Fibroblast of peridontal ligament (primary cell): ENCODE data around the gene PPP1R14C.

Experiments
- DNase-seq: peaks from one replicate; pipeline ENCODE4 v3.0.0-alpha.2; 2010; ENCODE audit errors: extremely low read depth

Gene PPP1R14C

DNA sequence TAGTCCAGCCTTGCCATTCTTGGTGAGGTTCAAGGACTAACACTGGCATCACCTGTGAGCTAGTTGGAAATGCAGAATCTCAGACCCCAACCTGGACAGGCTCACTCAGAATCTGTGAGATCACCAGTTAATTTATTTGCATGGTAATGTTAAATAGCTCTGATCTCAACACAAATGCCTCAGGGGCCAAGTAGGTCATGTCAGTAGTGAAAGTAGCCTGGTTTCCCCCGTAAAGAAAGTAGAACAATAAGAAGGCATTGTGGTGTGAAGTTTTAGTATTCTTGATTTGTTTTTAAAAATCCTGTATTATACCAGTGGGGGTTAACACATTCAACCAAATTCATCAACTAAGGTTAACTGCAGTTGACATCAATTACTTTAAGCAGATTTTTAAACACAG is 105.5 kb downstream of the PPP1R14C start:
- DNase-seq, result no peak

DNA sequence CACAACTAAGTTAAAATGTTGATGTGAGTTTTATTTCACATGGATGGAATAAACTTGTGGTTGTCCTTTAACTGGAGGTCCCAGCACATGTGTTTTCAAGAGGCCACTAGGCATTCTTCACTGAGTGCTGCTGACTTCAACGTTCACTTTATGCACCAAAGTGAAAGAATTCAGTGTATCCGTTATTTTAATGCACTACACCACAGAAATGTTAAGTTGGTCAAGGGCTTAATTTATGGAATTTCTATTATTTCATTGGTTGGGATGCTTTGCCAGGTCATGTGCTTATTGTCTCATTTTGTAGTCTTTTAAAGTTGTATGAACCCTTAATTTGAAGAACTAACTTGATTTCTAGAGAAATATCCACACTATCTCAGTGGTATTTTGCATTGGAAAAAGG is 106.4 kb downstream of the PPP1R14C start:
- DNase-seq, result peak; percentile 48

DNA sequence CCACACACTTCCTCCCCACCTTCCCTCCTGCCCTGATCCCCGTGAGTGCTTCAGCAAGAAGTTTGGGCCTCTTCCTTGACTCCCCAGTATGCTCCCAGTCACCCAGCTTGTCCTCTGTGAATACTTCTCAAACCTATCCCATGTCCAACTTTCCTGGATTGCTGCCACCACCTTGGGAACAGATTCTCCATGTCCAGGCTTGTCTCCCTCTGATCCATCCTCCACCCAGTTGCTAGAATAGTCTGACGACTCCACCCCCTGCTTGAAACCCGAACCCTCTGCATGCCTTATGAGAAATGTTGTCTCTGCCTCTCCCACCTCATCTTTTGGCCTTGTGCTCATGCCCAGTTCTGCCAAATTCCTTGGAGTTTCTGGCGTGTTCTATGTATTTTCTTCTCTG is 108.0 kb downstream of the PPP1R14C start:
- peak; percentile 60 for DNase-seq

DNA sequence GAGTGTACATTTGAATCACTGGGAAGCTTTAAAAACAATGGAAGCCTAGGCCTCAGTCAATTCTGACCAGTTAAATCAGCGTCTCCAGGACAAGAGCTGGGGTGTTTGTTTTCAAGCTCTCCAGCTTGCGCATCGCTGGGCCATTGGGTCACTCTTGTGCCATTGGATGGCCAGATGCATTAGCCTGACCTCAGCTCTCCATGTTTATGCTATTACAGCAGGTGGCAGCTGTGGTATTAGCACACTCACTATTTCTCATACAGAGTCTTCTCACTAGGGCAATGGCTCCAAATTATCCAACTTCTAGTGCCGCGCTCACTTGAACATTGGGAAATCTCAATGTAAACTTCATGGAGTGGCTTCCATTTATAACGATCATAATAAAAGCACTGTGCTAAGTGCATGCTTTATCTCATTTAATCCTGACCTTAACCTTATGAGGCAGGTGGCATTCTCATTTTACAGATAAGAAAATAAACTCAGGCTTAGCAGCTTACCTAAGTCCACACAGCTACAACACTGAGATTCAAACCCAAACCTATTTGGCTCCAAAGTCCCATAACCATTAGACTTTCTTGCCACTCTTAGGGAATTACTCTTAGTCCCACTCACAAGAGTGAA is 108.8 kb downstream of the PPP1R14C start:
- no peak for DNase-seq

DNA sequence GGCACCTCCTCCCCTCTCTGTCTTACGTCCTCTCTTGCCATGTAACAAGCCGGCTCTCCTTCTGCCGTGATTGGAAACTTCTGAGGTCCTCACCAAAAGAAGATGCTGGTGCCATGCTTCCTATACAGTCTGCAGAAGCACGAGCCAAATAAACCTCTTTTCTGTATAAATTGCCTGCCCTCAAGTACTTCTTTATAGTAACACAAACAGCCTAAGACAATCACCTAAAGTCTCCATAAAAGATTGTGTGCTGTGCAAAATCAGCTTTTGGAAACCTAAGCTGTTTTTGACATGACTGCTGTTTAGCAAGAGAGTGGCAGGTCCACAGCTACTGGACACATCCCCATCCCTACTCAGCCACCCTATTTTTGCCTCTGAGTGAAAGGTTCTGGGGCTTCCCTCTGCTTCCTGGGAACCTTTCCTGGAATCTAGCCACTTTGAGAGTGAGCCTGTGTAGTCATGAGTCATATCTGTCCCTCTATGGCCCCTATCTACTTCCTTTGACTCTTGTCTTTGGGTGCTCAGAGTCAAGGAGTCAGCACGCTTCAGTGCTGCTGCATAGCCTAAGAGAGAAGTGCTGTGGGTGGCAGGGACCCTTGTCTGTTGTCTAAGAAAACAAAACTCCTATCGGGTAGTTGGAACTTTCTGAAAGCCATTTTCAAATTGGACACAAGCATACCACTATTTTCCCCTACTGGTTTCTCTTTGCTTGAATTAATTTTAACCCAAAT is 110.0 kb downstream of the PPP1R14C start:
- no peak for DNase-seq

DNA sequence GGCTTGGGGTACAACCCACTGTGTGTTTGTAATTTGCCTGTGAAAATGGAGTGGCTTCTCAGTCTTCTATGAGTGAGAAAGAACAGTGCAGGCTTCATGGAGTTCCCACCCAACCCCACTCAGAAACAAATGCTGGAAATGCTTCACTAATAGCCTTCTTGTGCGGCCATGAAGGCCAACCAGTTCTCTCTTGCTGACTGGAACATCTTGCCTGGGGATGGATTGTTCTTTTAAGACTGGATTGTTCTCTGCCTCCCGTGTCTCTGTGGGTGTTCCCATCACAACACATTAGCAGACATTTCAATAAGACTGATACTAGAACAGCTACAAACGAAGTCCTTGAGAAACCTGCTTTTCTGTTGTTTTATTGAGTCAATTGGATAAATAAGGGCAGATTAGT is 110.6 kb downstream of the PPP1R14C start:
- DNase-seq, result no peak

DNA sequence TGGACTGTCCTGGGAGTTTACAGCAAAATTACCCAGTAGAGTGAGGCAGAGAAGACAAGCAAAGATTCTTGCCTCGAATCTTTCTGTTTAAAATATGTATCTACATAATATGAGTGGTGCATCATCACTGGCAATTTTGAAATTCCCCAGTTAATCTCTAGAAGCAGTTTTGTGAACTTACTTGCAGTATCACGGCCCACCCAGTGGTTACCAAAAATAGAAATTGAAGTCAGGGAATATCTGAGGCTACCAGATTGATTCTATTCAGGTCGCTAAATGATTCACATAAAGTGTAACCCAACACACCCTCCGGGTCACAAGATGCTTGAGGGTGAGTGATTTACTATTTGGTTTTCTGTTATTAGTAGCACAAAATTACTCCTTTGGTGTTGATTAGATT is 111.9 kb downstream of the PPP1R14C start:
- no peak for DNase-seq

DNA sequence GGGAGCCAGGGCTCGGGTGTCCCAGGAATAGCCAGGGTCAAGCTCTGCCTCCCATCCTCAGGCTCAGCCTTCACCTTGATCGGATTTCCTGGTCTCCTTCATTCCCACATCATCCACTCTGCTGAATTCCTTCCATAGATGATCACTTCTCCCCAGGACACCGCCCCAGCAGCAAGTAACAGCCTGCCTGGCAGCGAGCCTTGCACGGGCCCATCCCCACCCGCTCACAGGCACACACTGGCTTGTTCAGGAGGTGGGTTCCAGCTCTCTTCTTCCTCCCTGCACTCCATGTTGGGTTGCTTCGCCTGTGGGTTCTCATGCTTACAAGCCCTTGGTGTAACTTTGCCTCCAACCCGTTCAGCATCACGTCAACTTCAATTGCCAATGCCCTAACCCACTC is 113.0 kb downstream of the PPP1R14C start:
- DNase-seq, result no peak

DNA sequence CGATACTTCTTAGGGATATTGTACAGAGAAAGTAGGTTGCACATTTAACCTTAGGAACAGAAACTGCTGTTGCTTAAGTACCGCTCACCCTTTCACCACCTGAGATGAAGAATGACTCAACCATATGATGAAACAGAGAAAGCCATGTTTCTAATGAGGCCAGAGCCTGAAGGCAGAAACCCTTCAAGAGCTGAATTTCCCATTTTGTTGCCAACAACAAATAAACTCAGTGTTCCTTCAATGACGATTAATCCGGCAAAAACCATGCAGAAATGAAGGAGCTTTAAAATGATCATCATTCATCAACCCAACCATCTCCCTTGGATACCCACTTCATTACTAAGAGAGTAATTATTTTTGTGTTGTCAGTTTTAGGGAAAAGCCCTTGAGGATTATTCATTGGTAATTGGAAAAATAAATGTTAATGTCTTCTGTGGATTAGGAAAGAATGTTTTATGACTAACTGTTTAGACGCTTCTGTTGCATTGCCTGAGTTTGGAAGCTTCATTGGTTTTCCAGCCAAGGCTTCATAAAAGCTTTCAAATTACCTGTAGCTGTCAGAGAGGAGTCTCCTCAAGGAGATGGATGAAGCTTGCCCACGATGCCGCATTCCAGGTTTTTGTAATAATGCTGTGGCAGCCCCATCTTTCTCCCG is 113.9 kb downstream of the PPP1R14C start:
- DNase-seq, result no peak

DNA sequence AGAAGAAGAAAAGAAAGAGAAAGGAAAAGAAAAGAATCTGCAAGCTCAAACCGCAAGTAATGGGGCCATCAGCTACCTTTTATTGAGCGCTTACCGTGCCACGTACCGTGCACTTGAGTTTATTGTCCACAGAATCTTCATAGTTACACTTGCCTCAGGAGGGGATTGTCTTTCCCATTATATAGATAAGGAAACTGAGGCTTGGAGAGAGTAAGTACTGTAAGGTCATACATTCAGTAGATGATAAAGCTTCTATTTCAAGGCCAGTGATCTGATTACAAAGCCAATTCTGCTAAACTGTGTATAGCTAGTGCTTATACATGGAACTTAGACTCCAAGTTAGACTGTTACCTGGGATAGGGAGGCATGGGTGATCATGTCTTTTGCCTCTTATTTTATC is 115.5 kb downstream of the PPP1R14C start:
- DNase-seq, result no peak

DNA sequence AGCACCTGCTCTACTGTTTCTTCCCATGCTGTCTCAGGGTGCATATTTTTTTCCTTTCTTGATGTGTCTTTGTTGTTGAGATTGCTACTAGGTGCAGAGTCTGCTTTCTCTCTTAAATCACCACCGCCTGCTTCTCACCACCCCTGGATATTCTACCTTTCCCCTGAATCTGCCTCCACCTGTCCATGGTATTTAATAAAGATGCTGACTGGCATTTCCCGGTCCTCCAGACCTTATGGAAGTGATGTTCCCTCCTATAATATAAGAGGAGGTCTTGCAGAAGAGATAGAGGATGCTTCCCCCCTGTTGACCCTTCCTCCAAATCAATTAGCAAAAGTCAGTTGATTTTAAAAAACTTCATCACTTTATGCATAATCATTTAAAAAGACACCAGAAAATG is 118.1 kb downstream of the PPP1R14C start:
- no peak for DNase-seq

DNA sequence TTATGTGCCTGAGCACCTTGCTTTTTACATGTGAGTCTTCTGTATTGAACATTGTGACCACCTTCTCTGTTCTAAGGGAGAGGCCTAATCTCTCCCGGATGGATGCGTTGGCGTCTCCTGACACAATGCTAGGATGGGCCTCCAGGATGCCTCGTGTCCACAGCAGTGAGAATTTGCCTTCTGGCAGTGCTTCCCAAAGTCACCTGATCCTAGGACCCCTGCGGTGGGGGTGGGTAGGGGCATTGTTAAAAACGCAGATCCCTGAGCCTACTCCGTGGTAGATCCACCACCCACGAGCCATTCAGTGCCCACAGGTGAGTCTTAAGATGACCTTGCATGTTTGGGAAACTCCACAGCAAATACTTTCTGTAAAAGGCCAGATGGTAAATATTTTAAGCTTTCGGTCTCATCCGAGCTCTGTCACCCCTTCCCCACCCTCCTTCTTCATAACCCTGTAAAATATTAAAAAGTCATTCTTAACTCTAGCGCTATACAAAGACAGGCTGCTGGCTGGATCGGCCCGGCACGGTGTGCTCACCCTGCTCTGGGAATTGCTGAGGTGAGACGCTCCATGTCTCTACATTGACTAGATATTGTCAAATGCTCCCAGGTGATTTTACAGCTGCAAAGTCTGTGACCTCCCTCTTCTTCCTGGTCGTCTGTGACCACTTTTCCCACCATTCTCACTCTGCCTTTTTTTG is 119.3 kb downstream of the PPP1R14C start:
- DNase-seq, result no peak

DNA sequence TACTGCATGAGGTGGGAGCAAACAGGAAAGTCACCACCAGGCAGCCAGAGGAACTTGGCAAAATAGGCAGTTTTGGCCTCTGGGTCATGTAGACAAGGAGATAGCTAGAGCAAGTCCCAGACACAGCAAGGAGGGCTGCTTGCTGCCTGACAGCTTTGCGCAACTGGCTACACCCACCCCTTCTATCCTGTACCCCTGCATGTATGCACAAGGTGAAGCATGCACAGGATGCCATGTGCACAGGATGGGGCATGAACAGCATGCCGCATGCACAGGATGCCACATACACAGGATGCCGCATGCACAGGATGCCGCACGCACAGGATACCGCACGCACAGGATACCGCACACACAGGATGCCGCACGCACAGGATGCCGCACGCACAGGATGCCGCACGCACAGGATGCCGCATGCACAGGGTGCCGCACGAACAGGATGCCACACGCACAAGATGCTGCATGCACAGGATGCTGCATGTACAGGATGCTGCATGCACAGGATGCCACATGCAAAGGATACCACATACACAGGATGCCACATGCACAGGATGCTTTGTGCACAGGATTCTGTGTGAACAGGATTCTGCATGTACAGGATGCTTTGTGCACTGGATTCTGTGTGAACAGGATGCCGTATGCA is 121.0 kb downstream of the PPP1R14C start:
- no peak for DNase-seq

DNA sequence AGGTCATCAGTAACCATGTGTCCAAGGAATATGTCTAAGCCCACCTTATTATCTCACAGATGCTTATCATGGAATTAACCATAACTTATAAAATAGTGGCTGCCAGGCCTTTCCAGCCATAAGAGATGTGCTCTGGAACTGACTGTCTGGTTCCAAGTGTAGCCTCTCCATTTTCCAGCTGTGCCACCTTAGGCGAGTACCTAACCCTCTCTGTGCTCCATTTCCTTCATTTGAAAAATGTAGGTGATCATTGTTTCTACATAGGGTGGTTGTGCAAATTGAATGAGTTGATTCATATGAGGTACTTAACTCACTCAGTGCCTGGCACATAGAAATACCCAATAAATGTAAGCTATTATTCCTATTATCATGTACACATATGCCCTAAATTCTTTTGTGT is 123.5 kb downstream of the PPP1R14C start:
- DNase-seq, result no peak

DNA sequence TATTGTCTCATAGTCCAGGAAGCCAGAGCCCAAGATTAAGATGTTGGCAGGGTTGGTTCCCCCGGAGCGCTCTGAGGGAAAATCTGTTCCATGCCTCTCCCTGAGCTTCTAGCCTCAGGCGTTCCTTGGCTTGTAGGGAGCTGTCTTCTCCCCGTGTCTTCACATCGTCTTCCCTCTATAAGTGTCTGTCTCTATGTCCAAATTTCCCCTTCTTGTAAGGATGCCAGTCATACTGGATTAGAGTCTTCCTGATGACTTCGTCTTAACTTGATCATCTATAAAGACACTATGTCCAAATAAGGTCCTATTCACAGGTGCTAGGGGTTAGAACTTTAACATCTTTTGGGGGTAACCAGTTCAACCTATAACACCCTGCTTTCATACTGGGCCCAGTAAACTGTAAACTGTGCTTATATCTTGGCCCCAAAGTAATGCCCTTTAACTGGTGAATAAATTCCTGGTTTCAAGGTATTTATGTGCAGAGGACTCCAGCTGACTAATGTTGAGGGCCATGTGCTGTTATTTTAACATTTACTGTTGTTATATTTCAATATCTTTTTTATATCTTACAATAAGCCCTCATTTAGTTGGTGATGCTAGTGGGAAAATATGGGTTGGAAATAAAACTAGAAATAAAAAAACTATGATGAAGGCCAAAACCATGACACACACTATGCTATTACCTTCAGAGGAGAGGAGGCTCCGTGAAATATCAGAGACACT is 124.3 kb downstream of the PPP1R14C start:
- no peak for DNase-seq

DNA sequence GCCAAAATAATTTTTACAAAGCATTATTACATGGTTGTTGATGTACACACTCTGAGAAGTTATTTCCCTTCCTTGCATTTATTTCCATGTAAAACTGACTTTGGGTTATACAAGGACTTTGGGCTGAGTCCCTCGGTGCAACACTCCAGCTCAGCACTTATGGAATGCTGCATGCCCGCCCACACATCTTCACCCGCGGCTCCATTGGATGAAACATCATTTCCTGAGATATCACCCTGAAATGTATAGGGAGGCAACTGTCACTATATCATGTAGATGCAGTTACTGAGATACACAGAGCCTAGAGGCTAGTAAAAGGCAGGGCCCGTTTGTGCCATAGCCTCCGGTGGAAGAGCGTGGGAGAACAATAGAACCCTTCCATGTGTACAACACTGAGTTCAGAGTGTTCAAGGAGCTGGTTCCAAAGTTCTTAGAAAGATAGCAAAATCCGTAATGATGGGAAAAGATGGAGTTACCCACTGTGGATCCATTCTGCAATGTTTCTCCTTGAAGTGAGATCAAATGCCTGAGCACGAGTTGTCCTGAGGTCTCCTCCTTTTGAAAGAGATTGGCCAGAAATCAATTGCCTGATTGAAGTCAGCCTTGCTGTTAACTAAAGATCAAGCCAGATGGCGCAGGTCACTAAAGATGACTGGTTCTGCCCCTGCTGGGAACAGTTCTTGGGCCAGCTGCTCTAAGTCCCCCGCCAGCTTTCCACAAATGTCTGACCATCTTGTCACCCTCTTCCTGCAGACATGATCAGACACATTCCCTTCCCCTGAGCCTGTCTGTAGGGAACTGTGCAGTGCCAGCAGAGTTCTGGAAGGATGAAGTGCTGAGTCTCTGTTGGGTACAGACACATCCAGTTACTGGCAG is 125.1 kb downstream of the PPP1R14C start:
- DNase-seq, result peak; percentile 41

DNA sequence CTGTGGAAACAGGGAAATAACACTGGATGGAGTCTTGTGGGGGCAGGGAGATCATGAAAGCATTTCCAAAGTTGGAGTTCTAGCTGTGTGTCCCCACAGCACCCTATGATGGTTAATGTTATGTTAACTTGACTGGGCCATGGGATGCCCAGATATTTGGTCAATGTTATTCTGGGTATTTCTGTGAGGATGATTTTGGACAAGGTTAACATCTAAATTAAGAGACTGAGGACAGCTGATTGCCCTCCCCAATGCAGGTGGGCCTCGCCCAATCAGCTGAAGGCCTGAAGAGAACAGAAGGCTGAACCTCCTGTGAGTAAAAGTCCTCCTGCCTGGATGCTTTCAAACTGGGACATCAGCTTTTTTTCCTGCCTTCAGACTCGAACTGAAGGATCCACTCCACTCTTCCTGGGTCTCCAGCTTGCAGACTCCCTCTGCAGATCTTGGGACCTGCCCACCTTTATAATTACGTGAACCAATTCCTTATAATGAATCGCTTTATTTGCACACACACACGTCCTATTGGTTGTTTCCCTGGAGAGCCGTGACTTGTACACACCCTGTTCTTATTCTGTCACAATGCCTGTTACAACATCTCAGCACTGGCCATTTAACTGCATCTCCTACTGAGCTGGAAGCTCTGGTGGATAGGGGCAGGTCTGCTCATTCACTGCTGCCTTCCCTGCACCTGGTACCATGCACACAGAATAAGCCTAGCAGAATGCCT is 126.4 kb downstream of the PPP1R14C start:
- DNase-seq, result no peak

DNA sequence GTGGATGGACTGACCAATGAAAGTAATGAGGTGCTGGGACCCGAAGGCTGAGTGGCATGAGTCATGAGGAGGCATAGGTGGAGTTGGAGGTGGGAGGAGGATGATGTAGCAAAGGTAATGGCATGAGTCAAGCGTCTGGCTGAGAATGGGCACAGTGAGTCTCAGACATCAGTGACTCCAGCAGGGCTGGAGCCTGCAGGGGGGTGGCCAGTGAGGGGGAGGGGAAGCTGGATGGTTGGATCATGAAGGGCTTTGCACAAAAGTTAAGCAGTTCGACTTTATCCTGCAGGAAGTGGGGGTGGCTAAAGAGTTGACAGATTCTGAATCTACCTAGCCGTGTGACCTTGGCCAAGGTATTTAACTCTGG is 127.0 kb downstream of the PPP1R14C start:
- no peak for DNase-seq

DNA sequence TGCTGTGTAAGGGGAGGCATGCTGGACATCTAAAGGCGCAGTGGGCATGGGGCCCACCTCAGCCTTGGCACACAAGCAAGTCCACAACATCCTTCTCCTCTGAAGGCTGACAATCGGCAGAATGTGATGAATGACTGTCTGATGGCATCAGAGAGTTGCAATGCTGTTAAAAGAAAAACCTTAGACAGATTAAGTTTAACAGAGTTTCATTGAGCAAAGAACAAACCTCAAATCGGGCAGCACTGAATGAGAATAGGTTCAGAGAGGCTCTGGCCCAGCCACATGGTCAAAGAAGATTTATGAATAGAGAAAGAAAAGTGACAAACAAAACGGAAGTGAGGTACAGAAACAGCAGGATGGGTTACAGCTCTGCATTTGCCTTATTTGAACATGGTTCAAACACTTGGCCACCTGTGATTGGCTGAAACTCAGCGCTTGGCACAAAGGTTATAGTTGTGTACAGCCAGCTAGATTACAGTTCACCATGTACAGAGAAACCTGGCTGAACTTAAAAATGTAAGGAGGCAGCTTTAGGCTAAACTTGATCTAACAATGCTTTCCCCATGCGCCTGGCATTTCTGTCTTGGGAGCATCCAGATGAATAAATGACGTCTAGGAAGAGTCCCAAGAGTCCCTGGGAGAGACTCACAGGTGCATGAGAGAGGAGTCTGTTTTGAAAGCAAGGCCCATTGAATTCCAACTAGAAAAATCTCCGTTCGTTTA is 127.6 kb downstream of the PPP1R14C start:
- DNase-seq, result no peak
